Measurements from ENCODE around the gene MCCC1.
"Not testable (repeated sequence)": the region's sequence is repeated elsewhere in the genome, so short reads cannot be mapped to it uniquely, and the experiment has no call there.

Gene MCCC1

GRCh38 chr3:183094711-183095110, 4.6 kb downstream of the MCCC1 start:
- Histone ChIP-seq H3K27me3 (ENCODE audit: insufficient read depth, low read length) (no peaks in the 10 kb centered on the region), H2AFZ (ENCODE audit: low read depth, low read length) (no peak overlapping the region), H3K36me3 (ENCODE audit: insufficient read depth, low read length) (peaks cover 29% of the 10 kb centered on the region), H3K9me3 (ENCODE audit: low read length) (no peaks in the 10 kb centered on the region), H3K4me3 (ENCODE audit: low read length) (no peak overlapping the region), H3K4me1 (ENCODE audit: insufficient read depth, low read length) (peaks cover 8% of the 10 kb centered on the region)

GRCh38 chr3:183092256-183092655, 7.0 kb downstream of the MCCC1 start:
- H3K4me3 ChIP-seq (ENCODE audit: low read length): no peak overlapping the region
- H3K27me3 ChIP-seq (ENCODE audit: insufficient read depth, low read length): no peaks in the 10 kb centered on the region
- H2AFZ ChIP-seq (ENCODE audit: low read depth, low read length): no peak overlapping the region
- peaks cover 47% of the 10 kb centered on the region for H3K36me3 ChIP-seq (ENCODE audit: insufficient read depth, low read length)
- H3K4me1 ChIP-seq (ENCODE audit: insufficient read depth, low read length): no peaks in the 10 kb centered on the region
- H3K9me3 ChIP-seq (ENCODE audit: low read length): no peaks in the 10 kb centered on the region

- no peak overlapping the region for H3K4me3 ChIP-seq (ENCODE audit: low read length)
- no peaks in the 10 kb centered on the region for H3K9me3 ChIP-seq (ENCODE audit: low read length)
- no peaks in the 10 kb centered on the region for H3K4me1 ChIP-seq (ENCODE audit: insufficient read depth, low read length)
- no peak overlapping the region for H2AFZ ChIP-seq (ENCODE audit: low read depth, low read length)
- H3K27me3 ChIP-seq (ENCODE audit: insufficient read depth, low read length): no peaks in the 10 kb centered on the region
- H3K36me3 ChIP-seq (ENCODE audit: insufficient read depth, low read length): peaks cover 53% of the 10 kb centered on the region
Observed at GRCh38 chr3:183087184-183087583, 12.1 kb downstream of the MCCC1 start.

- Histone ChIP-seq H2AFZ (ENCODE audit: low read depth, low read length) (no peak overlapping the region), H3K4me1 (ENCODE audit: insufficient read depth, low read length) (no peaks in the 10 kb centered on the region), H3K4me3 (ENCODE audit: low read length) (no peak overlapping the region), H3K36me3 (ENCODE audit: insufficient read depth, low read length) (peaks cover 58% of the 10 kb centered on the region), H3K27me3 (ENCODE audit: insufficient read depth, low read length) (no peaks in the 10 kb centered on the region), H3K9me3 (ENCODE audit: low read length) (no peaks in the 10 kb centered on the region)
Observed at GRCh38 chr3:183085634-183086390, 13.5 kb downstream of the MCCC1 start.

GRCh38 chr3:183082355-183082915, 16.9 kb downstream of the MCCC1 start:
- no peak overlapping the region for H3K4me3 ChIP-seq (ENCODE audit: low read length)
- H3K36me3 ChIP-seq (ENCODE audit: insufficient read depth, low read length): peaks cover 38% of the 10 kb centered on the region
- H3K4me1 ChIP-seq (ENCODE audit: insufficient read depth, low read length): no peaks in the 10 kb centered on the region
- H3K27me3 ChIP-seq (ENCODE audit: insufficient read depth, low read length): no peaks in the 10 kb centered on the region
- H2AFZ ChIP-seq (ENCODE audit: low read depth, low read length): no peak overlapping the region
- H3K9me3 ChIP-seq (ENCODE audit: low read length): peaks cover 13% of the 10 kb centered on the region

GRCh38 chr3:183081459-183082183, 17.7 kb downstream of the MCCC1 start:
- Histone ChIP-seq H3K27me3 (ENCODE audit: insufficient read depth, low read length) (no peaks in the 10 kb centered on the region), H2AFZ (ENCODE audit: low read depth, low read length) (no peak overlapping the region), H3K4me3 (ENCODE audit: low read length) (no peak overlapping the region), H3K36me3 (ENCODE audit: insufficient read depth, low read length) (peaks cover 40% of the 10 kb centered on the region), H3K4me1 (ENCODE audit: insufficient read depth, low read length) (no peaks in the 10 kb centered on the region), H3K9me3 (ENCODE audit: low read length) (peaks cover 16% of the 10 kb centered on the region)

GRCh38 chr3:183080628-183081027, 18.7 kb downstream of the MCCC1 start:
- H3K4me3 ChIP-seq (ENCODE audit: low read length): no peak overlapping the region
- H3K36me3 ChIP-seq (ENCODE audit: insufficient read depth, low read length): peaks cover 36% of the 10 kb centered on the region
- peaks cover 16% of the 10 kb centered on the region for H3K9me3 ChIP-seq (ENCODE audit: low read length)

GRCh38 chr3:183074881-183075280, 24.4 kb downstream of the MCCC1 start:
- peaks cover 18% of the 10 kb centered on the region for H3K36me3 ChIP-seq (ENCODE audit: insufficient read depth, low read length)
- H3K27me3 ChIP-seq (ENCODE audit: insufficient read depth, low read length): no peaks in the 10 kb centered on the region
- no peak overlapping the region for H3K4me3 ChIP-seq (ENCODE audit: low read length)
- no peaks in the 10 kb centered on the region for H3K4me1 ChIP-seq (ENCODE audit: insufficient read depth, low read length)
- peaks cover 15% of the 10 kb centered on the region for H3K9me3 ChIP-seq (ENCODE audit: low read length)
- no peak overlapping the region for H2AFZ ChIP-seq (ENCODE audit: low read depth, low read length)

More at GRCh38 chr3:183080628-183081027, 18.7 kb downstream of the MCCC1 start:
- Histone ChIP-seq H3K27me3 (ENCODE audit: insufficient read depth, low read length) (no peaks in the 10 kb centered on the region), H2AFZ (ENCODE audit: low read depth, low read length) (no peak overlapping the region), H3K4me1 (ENCODE audit: insufficient read depth, low read length) (no peaks in the 10 kb centered on the region)

- Histone ChIP-seq H3K27me3 (ENCODE audit: insufficient read depth, low read length) (no peaks in the 10 kb centered on the region), H3K4me3 (ENCODE audit: low read length) (no peak overlapping the region), H3K36me3 (ENCODE audit: insufficient read depth, low read length) (peaks cover 17% of the 10 kb centered on the region), H3K4me1 (ENCODE audit: insufficient read depth, low read length) (no peaks in the 10 kb centered on the region), H2AFZ (ENCODE audit: low read depth, low read length) (no peak overlapping the region), H3K9me3 (ENCODE audit: low read length) (peaks cover 10% of the 10 kb centered on the region)
Observed at GRCh38 chr3:183074261-183074660, 25.0 kb downstream of the MCCC1 start.

GRCh38 chr3:183073839-183074238, 25.5 kb downstream of the MCCC1 start:
- H3K4me3 ChIP-seq (ENCODE audit: low read length): no peak overlapping the region
- no peaks in the 10 kb centered on the region for H3K27me3 ChIP-seq (ENCODE audit: insufficient read depth, low read length)

GRCh38 chr3:183070892-183071291, 28.4 kb downstream of the MCCC1 start:
- no peaks in the 10 kb centered on the region for H3K27me3 ChIP-seq (ENCODE audit: insufficient read depth, low read length)
- peaks cover 26% of the 10 kb centered on the region for H3K36me3 ChIP-seq (ENCODE audit: insufficient read depth, low read length)
- H3K9me3 ChIP-seq (ENCODE audit: low read length): no peaks in the 10 kb centered on the region
- no peak overlapping the region for H3K4me3 ChIP-seq (ENCODE audit: low read length)
- H3K4me1 ChIP-seq (ENCODE audit: insufficient read depth, low read length): no peaks in the 10 kb centered on the region
- no peak overlapping the region for H2AFZ ChIP-seq (ENCODE audit: low read depth, low read length)

More at GRCh38 chr3:183073839-183074238, 25.5 kb downstream of the MCCC1 start:
- Histone ChIP-seq H3K36me3 (ENCODE audit: insufficient read depth, low read length) (peaks cover 17% of the 10 kb centered on the region), H3K9me3 (ENCODE audit: low read length) (peaks cover 6% of the 10 kb centered on the region), H2AFZ (ENCODE audit: low read depth, low read length) (no peak overlapping the region), H3K4me1 (ENCODE audit: insufficient read depth, low read length) (no peaks in the 10 kb centered on the region)

- peaks cover 7% of the 10 kb centered on the region for H3K9me3 ChIP-seq (ENCODE audit: low read length)
- H3K27me3 ChIP-seq (ENCODE audit: insufficient read depth, low read length): no peaks in the 10 kb centered on the region
- no peaks in the 10 kb centered on the region for H3K4me1 ChIP-seq (ENCODE audit: insufficient read depth, low read length)
- no peak overlapping the region for H2AFZ ChIP-seq (ENCODE audit: low read depth, low read length)
- H3K4me3 ChIP-seq (ENCODE audit: low read length): no peak overlapping the region
- H3K36me3 ChIP-seq (ENCODE audit: insufficient read depth, low read length): peaks cover 26% of the 10 kb centered on the region
Observed at GRCh38 chr3:183069086-183069485, 30.2 kb downstream of the MCCC1 start.

- H3K4me3 ChIP-seq (ENCODE audit: low read length); H3K4me1 ChIP-seq (ENCODE audit: insufficient read depth, low read length); H3K27me3 ChIP-seq (ENCODE audit: insufficient read depth, low read length); H2AFZ ChIP-seq (ENCODE audit: low read depth, low read length); H3K9me3 ChIP-seq (ENCODE audit: low read length): not testable (repeated sequence)
- H3K36me3 ChIP-seq (ENCODE audit: insufficient read depth, low read length): peaks cover 26% of the 10 kb centered on the region
Observed at GRCh38 chr3:183066891-183067290, 32.4 kb downstream of the MCCC1 start.
